Muscle layer of duodenum (tissue), 2 donors: ENCODE results near the gene LDHB.
"Not testable (repeated sequence)": the region's sequence is repeated elsewhere in the genome, so short reads cannot be mapped to it uniquely, and the experiment has no call there.

Experiments used
- H3K27ac ChIP-seq: one replicate; pipeline ENCODE4 v1.7.0; 2013; ENCODE audit warnings: mild to moderate bottlenecking, low read length
- H3K27me3 ChIP-seq: one replicate; pipeline ENCODE4 v1.7.0; 2013; ENCODE audit warnings: low read depth, mild to moderate bottlenecking, control low read depth, low read length
- H3K36me3 ChIP-seq, 2 donors: one replicate each; pipeline ENCODE4 v1.7.0; 2013; ENCODE audit warnings: low read length in 2 of 2, control low read depth in 1 of 2, mild to moderate bottlenecking in 1 of 2; ENCODE audit not compliant: insufficient read depth in 2 of 2, control insufficient read depth in 1 of 2
- H3K4me1 ChIP-seq, 2 donors: one replicate each; pipeline ENCODE4 v1.7.0; 2013; ENCODE audit warnings: low read length in 2 of 2, mild to moderate bottlenecking in 2 of 2, control low read depth in 1 of 2, moderate library complexity in 1 of 2; ENCODE audit not compliant: insufficient read depth in 2 of 2, control insufficient read depth in 1 of 2
- H3K4me3 ChIP-seq, 2 donors: one replicate each; pipeline ENCODE4 v1.7.0; 2013; ENCODE audit warnings: low read length in 2 of 2, low read depth in 1 of 2, mild to moderate bottlenecking in 1 of 2
- H3K9me3 ChIP-seq, 2 donors: one replicate each; pipeline ENCODE4 v1.7.0; 2013; ENCODE audit warnings: low read length in 2 of 2, control low read depth in 1 of 2, mild to moderate bottlenecking in 1 of 2; ENCODE audit not compliant: control insufficient read depth in 1 of 2
- donor health status: healthy.

The LDHB gene

DNA sequence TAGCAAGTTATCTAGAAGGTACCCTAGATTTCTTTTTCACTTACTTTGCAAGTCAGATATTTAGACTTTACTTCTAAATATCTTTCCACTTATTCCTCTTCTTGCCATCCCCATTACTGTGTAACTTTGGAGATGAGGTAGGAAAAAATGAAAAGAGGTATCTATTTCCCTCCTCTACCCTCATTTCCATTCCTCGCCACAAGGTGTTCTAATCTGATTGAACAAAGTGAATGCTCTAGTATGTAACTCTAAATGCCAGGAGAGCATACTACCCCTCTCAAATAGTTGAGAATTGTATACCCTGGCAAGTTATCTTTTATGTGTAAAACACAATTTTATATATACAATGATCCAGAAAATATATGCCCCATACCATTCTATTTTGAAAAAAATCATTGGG, 1.7 kb upstream of the LDHB start:
- H3K4me1 ChIP-seq = peaks cover 3 to 14% of the 10 kb centered on the region in 2 donors
- no peaks in the 10 kb centered on the region for H3K9me3 ChIP-seq
- H3K36me3 ChIP-seq = peaks cover 0 to 1% of the 10 kb centered on the region in 2 donors
- H3K27me3 ChIP-seq = no peaks in the 10 kb centered on the region
- H3K4me3 ChIP-seq = no peak overlapping the region
- no peak overlapping the region for H3K27ac ChIP-seq

DNA sequence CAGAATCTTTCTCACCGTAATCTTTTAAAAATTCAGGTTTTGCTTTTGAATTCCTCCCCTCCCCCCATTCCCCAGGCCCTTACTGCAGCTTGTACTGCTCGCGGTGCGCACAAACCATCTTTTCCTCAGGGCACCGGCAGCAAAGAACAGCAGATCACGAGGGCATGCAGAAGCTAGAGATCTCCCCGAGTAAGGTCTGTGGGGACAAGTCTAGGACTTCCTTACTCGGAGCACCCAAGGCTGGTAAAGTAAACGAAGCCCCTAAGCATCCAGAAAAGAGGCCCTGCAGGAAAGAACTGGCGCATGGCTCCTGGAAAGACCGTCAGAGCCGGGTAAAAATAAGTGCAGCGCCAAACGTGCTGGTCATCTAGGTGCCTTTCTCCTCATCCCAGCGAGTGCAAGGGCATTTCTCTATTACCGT, 727 bp downstream of the LDHB start:
- H3K27ac ChIP-seq = peak overlapping the region; percentile 84

DNA sequence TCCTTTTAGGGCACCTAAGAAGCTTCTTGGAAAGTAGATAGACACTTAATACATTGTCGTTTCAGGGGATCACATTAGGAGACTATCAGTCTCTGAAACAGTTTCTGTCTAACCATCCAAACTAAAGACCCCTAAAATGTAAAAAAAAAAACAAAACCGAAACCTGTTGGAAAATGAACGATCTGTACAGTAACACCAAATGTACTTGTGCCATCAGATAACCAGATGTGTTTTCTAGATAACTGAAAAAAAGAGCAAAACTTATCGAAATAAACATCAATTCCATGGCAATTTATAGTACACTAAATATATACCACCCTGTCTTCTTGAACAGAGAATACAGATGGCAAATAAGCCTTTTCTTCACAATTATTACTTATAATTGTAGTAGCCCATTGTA, 2.1 kb downstream of the LDHB start:
- peak overlapping the region in 1 of 2 donors; percentile 80 for H3K4me3 ChIP-seq
- no peaks in the 10 kb centered on the region for H3K27me3 ChIP-seq
- H3K9me3 ChIP-seq = no peaks in the 10 kb centered on the region
- H3K27ac ChIP-seq = no peak overlapping the region
- peaks cover 17 to 23% of the 10 kb centered on the region in 2 donors for H3K36me3 ChIP-seq
- peaks cover 3 to 28% of the 10 kb centered on the region in 2 donors for H3K4me1 ChIP-seq

More for the DNA sequence above, 727 bp downstream of the LDHB start:
- H3K27me3 ChIP-seq = no peaks in the 10 kb centered on the region
- H3K4me3 ChIP-seq = peak overlapping the region; percentile 80 to 86
- H3K4me1 ChIP-seq = peaks cover 3 to 20% of the 10 kb centered on the region in 2 donors
- no peaks in the 10 kb centered on the region for H3K9me3 ChIP-seq
- H3K36me3 ChIP-seq = peaks cover 9 to 12% of the 10 kb centered on the region in 2 donors

DNA sequence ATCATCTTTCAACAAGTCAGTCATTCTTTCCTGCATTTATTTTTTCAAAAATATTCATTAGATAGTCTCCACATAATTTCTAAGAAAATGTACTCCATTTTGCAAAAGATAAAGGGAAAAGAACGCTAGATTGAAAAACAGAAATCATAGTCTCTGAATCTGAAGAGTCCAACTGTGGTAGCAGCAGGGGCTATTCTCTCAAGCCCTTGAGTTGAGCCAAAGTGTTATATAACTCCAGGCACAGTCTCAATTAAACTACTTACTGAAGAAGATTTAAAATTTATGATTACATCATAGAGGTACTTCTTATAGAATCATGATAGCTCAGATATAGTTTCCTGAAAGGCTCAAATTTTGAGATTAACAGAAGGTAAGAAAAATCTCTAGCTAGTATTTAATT, 5.8 kb downstream of the LDHB start:
- Histone ChIP-seq H3K27ac (no peak overlapping the region), H3K9me3 (no peaks in the 10 kb centered on the region), H3K4me1 (peaks cover 3 to 28% of the 10 kb centered on the region in 2 donors), H3K36me3 (peaks cover 30 to 35% of the 10 kb centered on the region in 2 donors), H3K27me3 (no peaks in the 10 kb centered on the region), H3K4me3 (no peak overlapping the region)

DNA sequence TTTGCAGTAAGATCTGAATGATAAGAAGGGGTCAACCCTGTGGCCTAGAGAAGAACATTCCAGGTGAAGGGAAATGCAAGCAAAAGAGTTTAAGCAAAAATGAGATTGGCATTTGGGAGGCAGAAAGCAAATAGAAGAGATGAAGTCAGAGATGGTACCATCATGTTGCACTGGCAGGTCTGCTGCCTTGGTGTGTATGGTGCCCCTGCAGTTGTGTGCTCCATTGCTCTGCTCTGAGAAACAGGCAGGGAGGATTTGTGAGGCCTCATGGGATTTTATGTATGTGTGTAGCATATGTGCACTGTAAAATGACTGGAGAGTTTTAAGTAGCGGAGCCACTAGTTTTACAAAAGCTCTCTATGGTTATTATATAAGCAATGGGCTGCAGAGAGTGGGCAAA, 6.6 kb downstream of the LDHB start:
- peaks cover 0 to 23% of the 10 kb centered on the region in 2 donors for H3K4me1 ChIP-seq
- H3K9me3 ChIP-seq = no peaks in the 10 kb centered on the region
- H3K27ac ChIP-seq = no peak overlapping the region
- peaks cover 36 to 40% of the 10 kb centered on the region in 2 donors for H3K36me3 ChIP-seq
- H3K27me3 ChIP-seq = no peaks in the 10 kb centered on the region
- no peak overlapping the region for H3K4me3 ChIP-seq

DNA sequence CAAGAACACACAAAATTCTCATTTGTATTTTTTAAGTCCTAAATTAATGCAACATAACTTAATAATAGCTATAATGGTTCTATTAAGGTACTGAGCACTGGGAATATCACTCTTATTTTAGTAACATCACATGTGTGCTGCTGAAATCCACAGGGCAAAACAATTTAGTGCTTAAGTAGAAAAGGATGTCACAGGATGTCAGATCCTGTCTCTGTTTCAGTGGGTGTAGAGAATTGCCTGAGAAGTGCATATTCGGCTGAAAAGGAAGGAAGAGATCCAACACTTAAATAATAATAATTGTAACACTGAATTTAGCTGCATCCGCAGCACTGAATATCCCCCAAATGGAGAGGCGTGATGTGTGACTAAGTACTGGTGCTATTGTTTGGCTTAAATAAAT, 8.6 kb downstream of the LDHB start:
- peaks cover 0 to 14% of the 10 kb centered on the region in 2 donors for H3K4me1 ChIP-seq
- H3K36me3 ChIP-seq = peaks cover 35 to 42% of the 10 kb centered on the region in 2 donors
- no peaks in the 10 kb centered on the region for H3K9me3 ChIP-seq

DNA sequence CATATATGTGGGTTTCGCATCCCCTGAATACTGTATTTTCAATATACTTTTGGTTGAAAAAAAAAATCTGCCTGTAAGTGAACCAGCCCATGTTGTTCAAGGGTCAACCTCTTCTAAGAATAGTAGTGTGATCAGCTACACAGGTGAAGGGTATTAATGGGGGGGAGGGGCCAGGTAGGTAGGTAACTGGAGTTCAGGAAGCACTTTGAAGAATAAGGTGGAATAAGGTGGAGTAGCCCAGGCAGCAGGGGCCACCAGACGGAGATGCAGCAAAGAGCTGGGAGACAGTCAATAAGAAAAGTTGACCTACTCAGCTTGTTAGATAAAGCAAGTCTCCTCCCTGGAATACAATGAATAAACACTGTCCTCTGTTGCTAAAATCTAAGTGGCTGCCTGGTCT, 9.3 kb downstream of the LDHB start:
- Histone ChIP-seq H3K36me3 (peaks cover 37 to 44% of the 10 kb centered on the region in 2 donors), H3K4me1 (peaks cover 0 to 14% of the 10 kb centered on the region in 2 donors), H3K27me3 (no peaks in the 10 kb centered on the region), H3K27ac (no peak overlapping the region), H3K9me3 (no peaks in the 10 kb centered on the region), H3K4me3 (no peak overlapping the region)

More for the DNA sequence above, 8.6 kb downstream of the LDHB start:
- Histone ChIP-seq H3K4me3 (no peak overlapping the region), H3K27me3 (no peaks in the 10 kb centered on the region), H3K27ac (no peak overlapping the region)

DNA sequence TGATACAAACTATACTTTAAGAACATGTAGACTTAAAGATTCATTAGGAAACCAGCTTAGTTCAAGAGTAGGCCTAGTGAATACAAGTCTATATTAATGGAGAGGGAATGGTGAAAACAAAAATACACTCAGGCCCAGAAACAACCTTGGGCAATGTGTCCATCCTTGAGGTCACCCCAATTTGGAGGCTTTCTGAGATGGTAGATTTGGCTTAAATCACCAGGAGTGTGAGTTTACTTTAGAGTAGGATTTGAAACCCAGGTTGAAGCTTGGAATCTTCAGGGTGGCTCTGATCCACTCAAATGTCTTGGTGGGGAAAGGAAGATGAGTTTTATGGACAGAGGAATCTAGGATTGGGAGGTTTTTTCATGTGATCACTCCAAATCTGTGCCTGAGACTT, 10.5 kb downstream of the LDHB start:
- peaks cover 0 to 10% of the 10 kb centered on the region in 2 donors for H3K4me1 ChIP-seq
- H3K9me3 ChIP-seq = no peaks in the 10 kb centered on the region
- no peaks in the 10 kb centered on the region for H3K27me3 ChIP-seq
- peaks cover 42 to 49% of the 10 kb centered on the region in 2 donors for H3K36me3 ChIP-seq
- H3K27ac ChIP-seq = no peak overlapping the region
- no peak overlapping the region for H3K4me3 ChIP-seq

DNA sequence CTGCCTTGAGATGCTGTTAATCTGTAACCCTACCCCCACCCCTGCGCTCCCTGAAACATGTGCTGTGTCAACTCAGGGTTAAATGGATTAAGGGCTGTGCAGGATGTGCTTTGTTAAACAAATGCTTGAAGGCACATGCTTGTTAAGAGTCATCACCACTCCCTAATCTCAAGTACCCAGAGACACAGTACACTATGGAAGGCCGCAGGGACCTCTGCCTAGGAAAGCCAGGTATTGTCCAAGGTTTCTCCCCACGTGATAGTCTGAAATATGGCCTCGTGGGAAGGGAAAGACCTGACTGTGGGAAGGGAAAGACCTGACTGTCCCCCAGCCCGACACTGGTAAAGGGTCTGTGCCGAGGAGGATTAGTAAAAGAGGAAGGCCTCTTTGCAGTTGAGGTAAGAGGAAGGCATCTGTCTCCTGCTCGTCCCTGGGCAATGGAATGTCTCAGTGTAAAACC, 12.6 kb downstream of the LDHB start:
- not testable (repeated sequence) for H3K27ac ChIP-seq, H3K27me3 ChIP-seq, H3K4me3 ChIP-seq, H3K9me3 ChIP-seq, H3K4me1 ChIP-seq
- peaks cover 41 to 53% of the 10 kb centered on the region in 2 donors for H3K36me3 ChIP-seq

DNA sequence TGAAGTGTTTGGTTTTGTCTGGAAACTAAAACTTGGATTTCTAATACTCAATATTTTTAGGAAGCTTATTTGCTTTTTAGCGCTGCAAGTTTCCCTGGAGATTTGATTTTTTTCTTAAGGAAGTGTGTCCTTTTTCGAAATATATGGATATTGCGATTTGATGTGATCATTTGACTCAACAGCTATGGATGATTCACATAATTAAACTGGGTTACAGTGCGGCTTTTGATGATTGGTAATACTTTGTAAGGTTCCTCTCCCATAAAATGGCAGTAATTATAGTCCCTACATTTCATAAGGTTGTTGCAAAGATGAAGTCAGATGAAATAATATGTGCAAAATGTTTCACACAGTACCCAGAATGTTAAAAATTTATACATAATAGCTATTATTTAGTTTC, 13.1 kb downstream of the LDHB start:
- no peak overlapping the region for H3K4me3 ChIP-seq
- H3K36me3 ChIP-seq = peaks cover 41 to 53% of the 10 kb centered on the region in 2 donors
- H3K27ac ChIP-seq = no peak overlapping the region
- H3K4me1 ChIP-seq = peaks cover 0 to 2% of the 10 kb centered on the region in 2 donors
- no peaks in the 10 kb centered on the region for H3K9me3 ChIP-seq
- H3K27me3 ChIP-seq = no peaks in the 10 kb centered on the region

DNA sequence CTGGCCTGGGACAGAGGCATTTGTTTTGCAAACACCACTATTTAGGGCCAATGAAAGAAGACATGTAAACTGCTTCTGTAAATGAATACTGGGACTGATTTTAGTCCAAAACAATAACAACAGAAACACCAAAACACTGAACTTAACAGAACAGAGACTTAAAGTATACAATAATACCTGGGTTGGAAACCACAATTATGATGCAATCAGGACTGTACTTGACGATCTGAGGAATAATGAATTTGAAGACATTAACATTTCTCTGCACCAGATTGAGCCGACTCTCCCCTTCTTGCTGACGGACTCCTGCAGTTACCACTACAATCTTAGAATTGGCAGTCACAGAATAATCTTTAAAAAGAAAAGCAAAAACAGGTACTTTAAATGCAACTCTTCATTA, 13.9 kb downstream of the LDHB start:
- no peaks in the 10 kb centered on the region for H3K9me3 ChIP-seq
- H3K4me3 ChIP-seq = no peak overlapping the region
- peaks cover 43 to 49% of the 10 kb centered on the region in 2 donors for H3K36me3 ChIP-seq
- H3K4me1 ChIP-seq = peaks cover 0 to 4% of the 10 kb centered on the region in 2 donors
- no peaks in the 10 kb centered on the region for H3K27me3 ChIP-seq
- H3K27ac ChIP-seq = no peak overlapping the region

DNA sequence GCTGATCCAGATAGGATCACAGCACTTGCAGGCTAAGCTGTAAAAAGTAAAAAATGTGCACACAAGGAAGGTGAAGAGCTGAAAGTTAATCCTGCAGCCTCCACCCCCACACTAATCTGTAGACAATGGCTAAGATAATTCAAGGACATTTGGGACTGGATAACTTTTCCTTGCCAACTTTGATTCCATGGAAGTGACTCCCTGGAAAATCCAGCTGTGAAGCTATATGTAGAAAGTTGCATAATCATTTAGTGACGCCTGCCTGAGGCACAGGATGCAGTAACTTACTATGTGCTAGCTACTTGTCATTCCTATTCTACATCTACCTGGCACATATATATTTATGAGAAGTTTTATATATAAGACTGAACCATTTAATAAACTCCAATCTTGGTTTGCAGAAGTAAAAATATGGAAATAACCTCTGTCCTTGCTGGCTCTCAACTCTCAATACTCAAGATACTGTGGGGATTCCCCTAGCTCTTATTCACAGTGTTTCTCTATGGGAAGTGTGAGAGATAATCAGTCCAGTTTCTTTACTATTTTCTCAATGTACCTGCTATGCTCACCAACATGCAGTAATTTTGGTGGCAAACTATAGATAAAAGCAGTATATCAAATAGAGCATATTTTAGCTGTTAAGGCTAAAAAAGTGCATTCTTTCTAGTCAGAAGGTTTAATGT, 14.8 kb downstream of the LDHB start:
- Histone ChIP-seq H3K27me3 (no peaks in the 10 kb centered on the region), H3K27ac (no peak overlapping the region), H3K4me1 (peaks cover 0 to 4% of the 10 kb centered on the region in 2 donors), H3K4me3 (no peak overlapping the region), H3K9me3 (no peaks in the 10 kb centered on the region), H3K36me3 (peaks cover 43 to 44% of the 10 kb centered on the region in 2 donors)
